ENCODE measurements around the gene XIRP1.

XIRP1 gene

DNA sequence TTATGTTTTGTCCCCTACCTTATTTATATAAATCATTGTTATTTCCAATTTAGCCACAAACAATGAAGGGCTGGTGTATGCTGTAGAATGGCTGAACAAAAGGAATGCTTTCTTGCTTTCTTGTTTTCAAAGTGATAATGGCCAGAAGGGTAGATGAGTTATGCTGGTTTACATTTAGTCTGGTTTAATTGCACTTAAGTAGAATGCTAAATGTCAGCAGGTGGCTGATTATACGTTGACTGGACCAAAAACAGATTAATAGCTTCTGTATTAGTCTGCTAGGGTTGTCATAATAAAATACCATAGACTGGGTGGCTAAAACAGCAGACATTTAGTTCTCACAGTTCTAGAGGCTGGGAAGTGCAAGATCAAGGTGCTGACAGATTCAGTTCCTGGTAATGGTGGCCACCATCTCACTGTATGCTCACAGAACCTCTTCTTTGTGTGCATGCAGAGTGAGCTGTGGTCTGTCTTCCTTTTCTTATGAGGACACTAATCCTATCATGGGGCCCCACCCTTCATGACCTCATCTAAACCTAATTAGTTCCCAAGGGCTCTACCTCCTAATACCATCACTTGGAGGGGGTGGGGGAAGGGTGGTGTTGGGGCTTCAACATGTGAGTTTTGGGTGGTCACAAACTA lies 17.1 kb upstream of the XIRP1 start:
- no peak for DNase-seq

DNA sequence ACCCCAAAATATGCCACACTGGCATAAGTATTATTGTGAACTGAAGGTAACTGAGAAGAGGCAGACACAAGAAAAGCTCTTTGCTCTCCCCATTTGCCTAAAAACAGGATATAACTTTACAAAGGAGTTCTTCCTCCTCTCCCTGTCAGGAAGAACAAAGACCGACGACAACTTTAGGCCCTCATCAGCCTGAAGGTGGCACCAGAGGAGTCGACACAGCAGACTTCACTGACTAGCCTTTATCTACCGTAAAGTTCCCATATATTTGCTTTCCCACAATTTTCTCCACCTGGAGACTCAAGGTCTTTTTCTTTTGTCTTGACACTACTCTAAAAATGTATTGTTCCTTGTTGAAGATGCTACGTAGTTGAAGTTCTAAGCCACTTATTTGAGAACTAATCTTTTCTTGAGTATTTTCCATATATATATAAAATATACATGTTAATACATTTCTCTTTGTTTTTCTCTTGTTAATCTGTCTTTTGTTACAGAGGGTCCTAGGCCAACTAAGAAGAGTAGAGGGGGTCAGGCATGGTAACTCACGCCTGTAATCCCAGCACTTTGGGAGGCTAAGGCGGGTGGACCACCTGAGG lies 16.2 kb upstream of the XIRP1 start:
- DNase-seq, result no peak

DNA sequence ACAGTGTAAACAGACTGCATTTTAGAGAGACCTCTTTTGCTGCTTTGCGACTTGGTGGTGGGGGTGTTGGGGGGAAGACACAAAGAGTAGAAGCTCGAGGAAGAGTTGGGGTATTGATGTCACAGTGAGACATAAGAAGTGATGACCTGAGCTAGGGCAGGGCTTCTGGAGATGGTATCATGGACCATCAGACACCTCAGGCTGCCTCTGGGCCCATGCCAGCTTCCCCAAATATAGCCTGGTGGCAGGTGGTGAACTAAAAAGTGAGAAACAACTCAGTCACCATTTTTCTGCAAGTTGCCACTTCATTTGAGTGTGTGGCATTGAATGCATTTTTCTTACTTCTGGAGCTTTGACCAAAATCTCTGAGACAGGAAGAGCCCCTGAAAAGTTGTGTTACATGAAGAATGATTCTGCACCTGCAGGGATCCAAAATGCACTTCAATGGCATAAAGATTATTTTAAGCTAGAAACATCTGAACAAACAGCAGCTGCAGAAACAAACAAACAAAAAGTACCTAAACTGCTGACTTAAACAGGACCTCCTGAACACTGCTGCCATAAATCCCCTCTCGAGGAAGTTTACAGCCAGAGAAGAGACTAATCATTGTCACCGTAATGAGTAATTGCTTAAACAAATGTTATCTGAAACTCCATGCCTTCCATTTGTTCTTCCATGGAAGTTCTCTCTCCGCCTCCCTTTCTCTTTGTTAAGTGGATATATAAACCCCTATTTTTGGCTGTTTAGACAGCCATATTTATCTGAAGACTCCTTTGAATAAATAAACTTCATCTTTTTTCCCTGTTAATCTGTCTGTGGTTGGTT lies 15.2 kb upstream of the XIRP1 start:
- no peak for DNase-seq

DNA sequence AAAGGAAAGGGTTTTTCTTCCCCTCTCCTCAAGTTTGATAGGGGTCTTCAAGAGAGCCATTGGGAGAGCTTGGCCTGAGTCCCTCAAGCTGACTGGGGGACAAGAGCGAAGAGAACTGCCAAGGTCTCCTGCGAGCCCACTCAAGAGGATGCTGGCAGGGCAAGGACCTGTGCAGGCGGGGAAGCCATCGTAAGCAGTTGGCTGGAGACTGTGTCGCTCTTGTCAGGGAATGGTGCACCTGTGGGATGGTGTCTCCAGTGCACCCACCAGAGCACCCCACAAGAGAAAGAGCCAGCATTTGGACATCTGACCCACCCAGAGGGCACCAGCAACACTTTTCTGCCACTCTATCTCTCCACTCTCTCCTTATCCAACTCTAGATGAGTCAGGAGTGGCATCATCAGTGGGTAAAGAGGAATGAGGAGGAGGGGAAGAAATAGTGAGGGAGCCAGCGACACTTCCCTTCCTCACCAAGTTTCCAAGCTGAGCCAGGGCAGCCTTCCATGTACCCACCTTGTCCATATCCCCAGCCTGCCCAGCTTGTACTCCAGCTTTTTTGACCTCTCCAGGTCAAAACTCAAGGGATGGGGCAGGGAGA lies 13.6 kb upstream of the XIRP1 start:
- DNase-seq, result no peak

DNA sequence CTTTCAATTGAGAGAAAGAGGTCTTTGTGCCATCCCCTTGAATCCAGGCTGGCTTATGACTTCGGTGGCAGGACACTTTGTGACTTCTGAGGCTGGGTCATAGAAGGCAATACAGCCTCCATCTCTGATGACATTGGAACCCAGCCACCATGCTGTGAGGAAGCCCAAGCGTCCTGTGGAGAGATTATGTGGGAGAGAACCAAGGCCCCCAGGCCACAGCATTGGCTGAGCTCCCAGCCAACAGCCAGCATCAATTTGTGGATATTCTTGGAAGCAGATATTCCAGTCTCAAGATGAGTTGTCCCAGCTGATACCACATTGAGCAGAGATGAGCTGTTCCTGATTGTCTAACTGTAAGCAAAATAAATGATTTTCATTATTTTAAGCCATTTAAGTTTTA lies 12.7 kb upstream of the XIRP1 start:
- no peak for DNase-seq

DNA sequence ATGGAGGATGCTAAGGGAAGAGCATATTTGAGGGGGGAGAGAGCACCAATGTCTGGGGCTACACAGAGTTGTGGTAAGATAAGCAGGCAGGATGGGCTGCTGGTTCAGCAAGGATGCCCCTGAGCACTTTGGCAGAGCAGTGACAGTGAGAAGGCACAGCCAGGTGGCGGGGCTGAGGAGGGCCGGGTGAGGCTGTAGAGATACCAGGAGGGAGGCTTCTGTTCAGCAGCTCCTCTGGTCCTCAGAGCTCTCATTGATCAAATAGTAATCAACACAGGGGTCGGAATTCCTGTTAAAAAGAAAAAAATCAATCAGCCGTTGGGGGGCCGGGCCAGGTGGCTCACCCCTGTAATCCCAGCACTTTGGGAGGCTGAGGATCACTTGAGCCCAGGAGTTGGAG lies 11.5 kb upstream of the XIRP1 start:
- no peak for DNase-seq

DNA sequence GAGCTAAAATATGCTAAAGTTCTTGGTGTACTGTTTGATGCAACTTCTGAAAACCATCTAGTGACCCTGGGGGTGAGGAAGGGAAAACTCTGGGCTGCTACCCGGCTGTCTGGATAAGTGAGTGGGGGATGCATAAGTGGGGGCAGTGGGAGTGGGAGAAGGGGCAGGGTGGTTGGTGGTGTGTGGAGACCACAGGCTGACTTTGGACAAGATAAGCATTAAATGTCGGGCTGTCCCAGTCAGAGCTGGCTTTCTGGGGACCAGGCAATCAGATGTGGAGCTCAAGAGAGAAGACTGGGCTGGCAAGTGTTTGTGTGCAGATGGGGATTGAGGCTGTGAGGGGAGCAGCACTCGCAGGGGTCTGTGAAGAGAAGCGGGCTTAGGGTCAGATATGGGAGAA lies 11.0 kb upstream of the XIRP1 start:
- no peak for DNase-seq

DNA sequence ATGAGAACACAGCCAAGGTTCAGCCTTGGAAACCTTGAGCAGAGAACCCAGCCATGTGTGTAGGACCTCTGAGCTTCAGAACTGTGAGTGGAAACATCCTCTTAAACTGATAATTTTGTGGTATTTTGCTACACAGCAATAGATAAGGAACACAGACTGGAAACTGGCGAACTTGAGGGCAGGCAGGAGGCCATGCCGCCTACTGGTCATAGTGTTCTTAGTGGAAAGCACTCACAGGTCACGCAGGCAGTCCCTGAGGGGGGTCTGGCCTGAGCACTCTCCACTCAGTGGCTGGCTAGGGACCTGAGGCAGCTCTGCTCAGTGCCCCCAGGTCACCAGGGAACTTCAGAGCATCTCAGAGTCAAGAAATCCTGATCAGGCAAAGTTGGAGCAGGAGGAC lies 9.7 kb upstream of the XIRP1 start:
- DNase-seq, result no peak

DNA sequence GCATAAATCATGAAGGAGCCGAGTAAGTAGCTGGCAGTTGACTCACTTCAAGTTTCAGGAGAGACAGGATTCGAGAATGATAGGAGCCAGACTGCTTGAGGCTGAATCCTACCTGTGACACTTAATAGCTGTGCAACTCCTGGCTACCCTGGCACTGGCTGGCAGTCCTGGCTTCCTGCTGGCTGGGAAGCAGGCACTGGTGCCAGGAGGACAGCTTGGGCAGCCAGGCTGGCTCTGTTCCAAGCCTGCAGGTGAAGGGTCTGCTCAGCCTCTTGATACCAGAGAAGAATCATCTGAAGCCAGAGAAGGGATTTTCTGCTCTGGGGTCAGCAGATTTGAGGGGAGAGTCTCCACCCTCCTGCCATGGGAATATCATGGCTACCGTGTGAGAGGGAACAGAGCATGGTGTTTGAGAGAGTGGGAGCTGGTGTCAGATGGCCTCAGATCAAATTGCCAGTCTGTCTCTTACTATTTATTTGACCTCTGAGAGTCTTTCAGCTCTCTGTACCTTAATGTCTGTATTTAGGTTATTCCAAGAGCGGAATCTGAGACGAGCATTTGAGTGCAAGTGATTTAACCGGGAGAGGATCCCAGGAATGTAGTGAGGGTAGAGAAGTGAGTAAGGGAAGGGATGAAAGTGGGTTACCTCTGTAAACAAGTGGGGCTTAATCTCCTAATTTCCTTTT lies 4.4 kb upstream of the XIRP1 start:
- DNase-seq, result peak; percentile 59

DNA sequence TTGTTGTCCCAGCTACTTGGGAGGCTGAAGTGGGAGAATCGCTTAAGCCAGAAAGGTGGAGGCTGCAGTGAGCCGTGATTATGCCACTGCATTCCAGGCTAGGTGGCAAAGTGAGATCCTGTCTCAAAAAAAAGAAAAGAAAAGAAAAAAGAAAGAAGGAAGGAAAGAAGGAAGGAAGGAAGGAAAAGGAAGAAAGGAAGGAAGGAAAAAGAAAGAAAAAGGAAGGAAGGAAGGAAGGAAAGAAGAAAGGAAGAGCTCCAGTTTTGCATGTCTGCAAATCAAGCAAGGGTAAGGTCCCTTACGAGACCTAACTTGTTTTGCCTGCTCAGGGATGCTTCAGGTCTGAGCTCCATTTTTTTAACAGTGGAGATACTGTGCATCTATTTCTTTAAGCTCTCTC lies 3.6 kb upstream of the XIRP1 start:
- DNase-seq, result no peak

DNA sequence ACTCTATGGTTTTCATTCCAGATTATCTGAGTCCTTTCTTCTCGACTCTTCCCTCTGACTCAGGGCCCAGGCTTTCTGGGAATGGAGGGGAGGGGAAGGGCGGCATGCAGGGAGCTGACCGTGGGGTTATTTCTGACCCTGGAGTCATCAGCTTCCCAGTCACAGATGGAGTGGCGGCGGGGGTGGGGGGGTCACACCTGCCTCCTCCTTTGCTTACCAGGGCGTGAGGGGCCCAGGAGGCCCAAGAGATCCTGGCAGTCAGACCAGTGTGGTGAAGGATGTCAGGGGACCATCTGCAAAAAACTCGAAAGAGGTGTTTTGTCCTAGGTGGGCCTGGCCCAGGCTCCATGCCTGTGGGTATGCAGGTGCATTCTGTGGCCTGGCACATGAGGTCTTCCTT lies 996 bp upstream of the XIRP1 start:
- DNase-seq, result peak; percentile 88

DNA sequence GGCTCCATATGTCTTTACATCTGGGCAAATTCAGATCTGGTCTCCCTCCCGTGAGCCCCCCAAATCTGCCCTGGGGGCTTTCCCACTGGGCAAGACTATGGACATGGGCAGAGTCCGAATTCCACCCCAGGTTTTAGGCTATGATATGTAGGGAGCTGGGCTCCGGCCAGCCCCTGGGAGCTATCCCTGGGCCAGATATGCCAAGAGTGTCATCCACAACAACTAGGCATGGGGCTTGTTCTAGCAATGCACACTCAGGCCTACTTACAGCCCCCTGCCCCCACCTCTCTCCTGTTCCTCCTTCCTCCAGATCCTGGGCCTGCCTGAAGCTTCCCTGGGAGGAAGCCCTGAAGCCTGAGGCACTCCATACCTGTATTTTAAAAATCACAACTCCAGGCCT lies 622 bp downstream of the XIRP1 start:
- DNase-seq, result peak; percentile 52

DNA sequence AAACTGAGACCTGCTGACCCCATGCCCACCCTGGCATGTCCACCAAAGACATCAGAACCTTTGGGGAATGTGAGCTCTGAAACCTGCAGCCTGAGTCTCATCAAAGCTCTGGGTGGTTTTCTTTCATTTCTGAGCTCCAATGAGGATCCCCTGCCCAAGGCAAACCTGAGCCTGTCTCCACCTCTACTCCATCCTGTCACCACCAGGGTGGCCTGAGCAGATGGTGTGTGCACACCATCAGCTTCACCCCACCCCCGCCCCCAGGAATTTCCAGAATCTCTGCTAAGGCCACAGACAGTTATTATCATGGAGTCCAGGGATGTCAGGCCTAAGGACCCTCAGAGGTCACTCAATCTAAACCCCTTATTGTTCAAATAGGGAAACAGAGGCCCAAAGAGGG lies 1.3 kb downstream of the XIRP1 start:
- peak; percentile 77 for DNase-seq

DNA sequence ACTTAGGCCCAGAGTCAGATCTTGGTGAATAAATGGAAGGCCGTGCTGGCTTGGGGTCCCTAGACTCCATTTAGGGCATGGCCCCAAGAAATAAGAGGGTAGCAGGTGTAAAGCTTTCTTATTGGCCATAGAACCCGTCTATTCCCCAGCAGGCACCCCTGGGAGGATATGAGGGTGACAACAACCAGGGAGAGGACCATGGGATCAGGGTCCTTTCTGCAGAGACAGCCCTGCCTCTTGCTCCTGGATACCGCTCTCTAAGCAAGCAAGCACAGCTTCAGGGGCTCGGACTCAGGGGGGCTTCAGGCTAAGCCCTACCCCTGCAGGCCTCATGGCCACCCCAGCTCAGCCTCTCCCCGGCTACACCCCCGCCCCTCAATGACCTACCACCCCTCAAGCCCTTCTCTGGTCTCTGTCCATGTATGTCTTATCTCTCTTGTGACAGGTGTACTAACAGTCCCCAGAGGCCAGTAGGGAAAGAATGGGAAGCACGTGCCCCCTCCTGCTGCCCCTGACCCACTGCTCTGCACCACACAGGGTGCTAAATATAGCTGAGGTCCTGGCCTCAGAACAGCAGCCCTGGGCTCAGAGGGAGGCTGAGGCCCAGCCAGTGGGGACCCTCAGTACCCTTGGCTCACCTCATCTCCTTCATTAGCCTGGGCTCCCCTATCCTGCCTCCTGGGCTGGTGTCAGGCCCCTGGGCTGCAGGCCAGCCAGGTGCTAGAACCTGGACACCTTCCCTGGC lies 1.9 kb downstream of the XIRP1 start:
- DNase-seq, result peak; percentile 50

DNA sequence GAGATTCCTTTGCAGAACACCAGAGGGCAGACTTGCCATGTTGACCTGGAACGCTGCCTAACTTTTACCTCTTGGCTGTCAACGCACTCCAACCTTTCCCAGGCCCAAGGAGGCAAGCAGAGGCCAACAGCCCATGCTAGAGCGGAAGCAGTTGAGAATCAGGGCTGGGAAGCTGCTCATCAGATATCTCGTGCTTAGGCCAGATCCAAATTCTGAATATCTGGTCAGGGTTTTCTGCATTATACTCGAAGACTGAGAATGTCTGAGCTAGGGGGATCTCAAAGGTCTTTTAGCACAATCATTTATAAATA lies 2.5 kb downstream of the XIRP1 start:
- peak; percentile 90 for DNase-seq

DNA sequence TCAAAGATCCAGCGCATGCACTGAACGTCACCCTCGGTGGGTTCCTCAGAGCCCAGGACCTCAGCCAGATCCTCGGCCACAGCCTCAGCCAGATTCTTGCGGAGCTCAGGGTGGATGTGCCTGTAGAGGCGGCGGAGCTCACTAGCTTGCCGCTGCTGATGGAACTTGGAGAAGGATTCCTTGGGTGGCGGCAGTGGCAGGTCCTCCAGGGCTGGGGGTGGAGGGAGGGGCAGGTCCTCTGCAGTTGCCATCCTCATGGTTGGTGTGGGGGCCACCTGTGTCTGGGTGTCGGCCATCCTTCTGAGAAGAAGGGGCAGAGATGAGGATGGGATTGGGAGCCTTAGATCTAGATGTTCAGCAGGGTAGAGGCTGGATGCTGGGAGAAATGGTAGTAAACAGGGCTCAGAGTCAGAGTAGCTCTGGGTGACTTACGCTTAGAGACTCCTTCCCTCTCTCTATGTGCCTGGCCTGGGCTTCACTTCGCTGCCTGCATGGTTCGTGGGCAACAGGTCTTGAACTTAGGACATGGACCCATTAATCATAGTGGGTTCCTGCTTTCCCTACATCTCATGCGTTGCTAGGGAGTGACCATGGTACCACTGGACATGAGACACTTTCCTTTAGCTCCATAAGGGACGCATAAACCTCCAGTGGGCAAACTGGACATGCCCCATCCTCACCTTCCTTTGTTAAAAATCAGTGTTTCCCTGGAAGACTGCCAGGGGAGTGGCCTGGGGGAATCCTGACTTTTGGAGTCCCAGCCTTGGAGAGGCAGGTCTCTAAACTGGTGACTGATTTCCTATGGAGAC lies 3.0 kb downstream of the XIRP1 start:
- DNase-seq, result peak; percentile 45

DNA sequence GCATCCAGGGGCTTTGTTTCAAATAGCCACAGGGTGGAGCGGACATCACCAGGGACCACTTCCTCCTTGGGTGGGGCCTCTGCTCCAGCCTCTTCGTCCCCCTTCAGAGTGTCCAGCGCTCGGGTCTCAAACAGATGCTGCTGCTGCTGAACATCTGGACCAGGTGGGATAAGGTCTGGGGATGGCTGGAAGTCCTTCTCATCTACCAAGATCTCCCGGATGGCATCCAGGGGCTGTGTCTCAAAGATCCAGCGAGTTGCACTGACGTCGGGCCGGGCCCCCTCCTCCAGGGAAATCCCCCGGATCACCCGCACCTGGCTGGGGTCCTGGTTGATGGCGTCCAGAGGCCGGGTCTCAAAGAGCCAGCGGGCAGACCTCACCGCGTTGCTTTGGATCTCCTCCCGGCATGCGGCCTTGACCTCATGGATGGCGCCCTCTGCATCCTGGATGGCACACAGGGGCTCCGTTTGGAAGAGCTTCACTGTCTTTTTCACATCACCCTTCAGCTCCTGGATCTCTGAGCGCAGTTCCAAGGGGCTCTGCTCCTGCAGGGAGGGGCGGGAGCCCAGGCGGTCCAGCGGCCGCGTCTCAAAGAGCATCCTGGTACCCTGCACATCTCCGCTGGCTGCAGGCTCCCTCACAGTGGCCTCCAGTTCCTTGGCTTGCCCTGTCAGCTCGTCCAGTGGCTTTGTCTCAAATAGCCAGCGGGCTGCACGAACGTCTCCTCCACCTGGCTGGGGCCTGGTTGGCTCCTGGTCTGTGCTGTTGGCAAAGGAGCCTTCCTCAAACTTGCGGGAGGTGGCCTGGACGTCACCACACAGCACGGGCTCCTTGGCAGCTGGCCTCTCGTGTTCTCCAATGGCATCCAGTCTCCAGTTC lies 3.9 kb downstream of the XIRP1 start:
- DNase-seq, result peak; percentile 46

DNA sequence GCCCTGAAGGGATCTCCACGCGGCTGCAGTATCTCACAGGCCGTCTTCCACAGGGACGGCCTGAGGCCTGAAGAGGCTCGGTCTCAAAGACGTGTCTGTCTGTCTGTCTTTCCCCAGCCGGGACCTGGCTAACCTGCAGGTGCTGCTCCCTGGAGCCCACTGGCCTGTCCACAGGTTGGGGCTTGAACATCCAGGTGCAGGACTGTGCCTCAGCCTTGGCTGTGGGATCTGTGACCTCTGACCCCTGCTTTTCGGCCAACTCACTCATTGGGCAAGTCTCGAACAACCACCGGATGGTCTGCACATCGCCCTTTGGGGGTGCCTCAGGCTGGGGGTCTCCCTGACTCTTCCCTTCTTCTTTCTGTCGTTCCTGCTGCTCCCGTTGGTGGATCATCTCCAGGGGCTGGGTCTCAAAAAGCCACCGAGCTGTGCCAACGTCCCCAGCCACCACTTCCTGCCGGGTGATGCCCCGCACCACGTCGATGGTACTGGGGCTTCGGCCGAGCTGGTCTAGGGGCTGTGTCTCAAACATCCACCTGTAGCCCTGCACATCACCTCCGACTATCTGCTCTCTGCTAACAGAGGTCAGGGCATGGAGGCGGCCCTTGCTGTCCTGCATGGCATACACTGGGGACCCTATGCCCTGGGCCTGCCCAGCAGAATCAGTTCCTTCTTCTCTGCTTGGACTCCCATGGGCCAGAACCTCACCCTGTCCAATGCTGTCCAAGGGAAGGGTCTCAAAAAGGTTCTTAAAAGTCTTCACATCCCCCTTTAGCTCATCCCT lies 4.8 kb downstream of the XIRP1 start:
- DNase-seq, result peak; percentile 48

DNA sequence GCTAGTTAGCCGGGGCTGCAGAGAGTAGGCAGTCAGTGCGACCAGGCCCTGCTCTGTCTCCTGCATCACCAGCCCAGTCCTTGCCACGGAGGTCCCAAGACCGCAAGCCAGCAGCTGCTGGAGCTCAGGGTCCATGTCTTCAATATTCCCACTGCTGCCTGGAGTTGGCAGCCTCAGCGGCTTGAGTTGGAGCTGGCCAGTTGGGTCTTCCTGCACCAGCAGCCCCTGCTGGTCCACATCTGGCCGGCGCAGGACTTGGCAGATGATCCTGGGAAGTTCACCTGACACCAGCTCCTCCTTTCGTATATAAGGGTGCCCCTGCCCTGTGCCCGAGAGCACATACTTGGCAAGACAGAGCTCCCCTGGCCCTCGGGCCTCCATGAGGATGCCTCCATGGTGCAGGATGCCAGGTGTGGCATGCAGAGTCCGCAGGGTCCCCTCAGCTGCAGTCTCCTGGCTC lies 5.7 kb downstream of the XIRP1 start:
- DNase-seq, result peak; percentile 45

All from islet precursor cell (in vitro differentiated cells).